ENCODE results near the gene GRM1.

Gene GRM1

DNA sequence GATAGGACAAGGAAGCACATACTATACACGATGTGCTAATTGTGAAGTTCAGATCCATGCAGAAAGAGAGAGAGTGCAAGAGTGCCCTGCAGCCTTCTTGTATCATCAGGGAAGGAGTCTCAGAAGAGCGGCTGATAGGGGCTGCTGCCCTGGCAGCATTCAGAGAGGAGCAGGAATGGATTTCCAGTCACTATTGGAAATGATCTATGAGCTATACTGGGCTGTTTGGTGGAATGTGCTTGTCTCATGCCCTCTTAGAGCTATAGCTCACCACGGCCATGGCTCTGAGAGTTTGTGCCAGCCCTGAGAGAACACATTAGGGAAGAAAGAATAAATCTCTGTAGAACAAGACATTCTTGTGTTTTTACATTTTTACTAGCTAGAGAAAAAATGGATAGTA lies 302.2 kb downstream of the GRM1 start:
- Histone ChIP-seq H3K4me3 (replicated peaks; ENCODE audit: insufficient read depth, low read length) (no peak overlapping the region), H3K27ac (replicated peaks) (no peak overlapping the region), H3K27me3 (ENCODE audit: insufficient read depth, poor library complexity, severe bottlenecking) (no peaks in the 10 kb centered on the region)
- DNase-seq (ENCODE audit: low read depth in 1 of 2, low spot score in 1 of 2) = no peak
- TF ChIP-seq, protein P1, sequence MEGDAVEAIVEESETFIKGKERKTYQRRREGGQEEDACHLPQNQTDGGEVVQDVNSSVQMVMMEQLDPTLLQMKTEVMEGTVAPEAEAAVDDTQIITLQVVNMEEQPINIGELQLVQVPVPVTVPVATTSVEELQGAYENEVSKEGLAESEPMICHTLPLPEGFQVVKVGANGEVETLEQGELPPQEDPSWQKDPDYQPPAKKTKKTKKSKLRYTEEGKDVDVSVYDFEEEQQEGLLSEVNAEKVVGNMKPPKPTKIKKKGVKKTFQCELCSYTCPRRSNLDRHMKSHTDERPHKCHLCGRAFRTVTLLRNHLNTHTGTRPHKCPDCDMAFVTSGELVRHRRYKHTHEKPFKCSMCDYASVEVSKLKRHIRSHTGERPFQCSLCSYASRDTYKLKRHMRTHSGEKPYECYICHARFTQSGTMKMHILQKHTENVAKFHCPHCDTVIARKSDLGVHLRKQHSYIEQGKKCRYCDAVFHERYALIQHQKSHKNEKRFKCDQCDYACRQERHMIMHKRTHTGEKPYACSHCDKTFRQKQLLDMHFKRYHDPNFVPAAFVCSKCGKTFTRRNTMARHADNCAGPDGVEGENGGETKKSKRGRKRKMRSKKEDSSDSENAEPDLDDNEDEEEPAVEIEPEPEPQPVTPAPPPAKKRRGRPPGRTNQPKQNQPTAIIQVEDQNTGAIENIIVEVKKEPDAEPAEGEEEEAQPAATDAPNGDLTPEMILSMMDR (IDR thresholded peaks at IDR 0.05; ENCODE audit: insufficient read depth, low read length) = no peak
- TF ChIP-seq POLR2AphosphoS5 (IDR thresholded peaks at IDR 0.05; ENCODE audit: low read depth) (no peak), SPI1 (IDR thresholded peaks at IDR 0.05; ENCODE audit: borderline replicate concordance, low read depth) (no peak), REST (IDR thresholded peaks at IDR 0.05; ENCODE audit: insufficient replicate concordance, low read depth) (no peak), GABPA (IDR thresholded peaks at IDR 0.05; ENCODE audit: low read depth) (no peak)

GRCh38 chr6:146335336-146335735 lies 306.5 kb downstream of the GRM1 start:
- DNase-seq (ENCODE audit: low read depth in 1 of 2, low spot score in 1 of 2) = no peak
- TF ChIP-seq REST (IDR thresholded peaks at IDR 0.05; ENCODE audit: insufficient replicate concordance, low read depth) (no peak), SPI1 (IDR thresholded peaks at IDR 0.05; ENCODE audit: borderline replicate concordance, low read depth) (peak; percentile 30; the same call in 1 of the 2 replicates), GABPA (IDR thresholded peaks at IDR 0.05; ENCODE audit: low read depth) (no peak), POLR2AphosphoS5 (IDR thresholded peaks at IDR 0.05; ENCODE audit: low read depth) (no peak)
- TF ChIP-seq, protein P1 (IDR thresholded peaks at IDR 0.05; ENCODE audit: insufficient read depth, low read length) = no peak
- no peak overlapping the region for H3K27ac ChIP-seq (replicated peaks)
- no peaks in the 10 kb centered on the region for H3K27me3 ChIP-seq (ENCODE audit: insufficient read depth, poor library complexity, severe bottlenecking)
- H3K4me3 ChIP-seq (replicated peaks; ENCODE audit: insufficient read depth, low read length) = no peak overlapping the region

DNA sequence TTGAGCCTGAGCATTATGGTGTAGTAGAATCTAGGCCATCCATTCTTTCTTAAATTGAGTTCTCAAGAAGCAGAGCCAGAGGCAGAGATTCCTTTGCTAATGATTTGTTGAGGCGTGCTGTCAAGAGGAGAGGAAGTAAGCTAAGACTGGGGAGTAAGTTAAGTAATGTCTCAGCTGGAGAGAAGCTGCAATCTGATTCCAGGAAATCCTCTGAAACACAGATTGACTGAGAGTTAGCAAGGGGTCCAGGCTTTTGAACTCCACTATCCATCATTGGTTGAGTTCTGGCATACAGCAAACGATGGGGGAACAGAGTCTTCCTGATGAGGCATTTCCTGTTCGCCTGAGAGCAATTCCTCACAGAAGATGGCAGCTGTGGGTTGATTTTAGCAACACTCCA lies 307.3 kb downstream of the GRM1 start:
- no peak for DNase-seq (ENCODE audit: low read depth in 1 of 2, low spot score in 1 of 2)
- no peak for TF ChIP-seq SPI1 (IDR thresholded peaks at IDR 0.05; ENCODE audit: borderline replicate concordance, low read depth)
- no peak for TF ChIP-seq GABPA (IDR thresholded peaks at IDR 0.05; ENCODE audit: low read depth)
- TF ChIP-seq, protein P1 (IDR thresholded peaks at IDR 0.05; ENCODE audit: insufficient read depth, low read length) = no peak
- no peak for TF ChIP-seq POLR2AphosphoS5 (IDR thresholded peaks at IDR 0.05; ENCODE audit: low read depth)
- TF ChIP-seq REST (IDR thresholded peaks at IDR 0.05; ENCODE audit: insufficient replicate concordance, low read depth) = no peak
- Histone ChIP-seq H3K27ac (replicated peaks) (no peak overlapping the region), H3K4me3 (replicated peaks; ENCODE audit: insufficient read depth, low read length) (no peak overlapping the region), H3K27me3 (ENCODE audit: insufficient read depth, poor library complexity, severe bottlenecking) (no peaks in the 10 kb centered on the region)

Data from HL-60 (cell line).